Measurements from ENCODE around the gene PC. TPM values are rescaled to one million over a fixed set of nuclear protein-coding genes. Genes with fewer than 3 reads are reported as not detected.
A peak's percentile ranks its signal among the peaks of the same experiment; 100 is the strongest.
"Not testable (repeated sequence)": the region's sequence is repeated elsewhere in the genome, so short reads cannot be mapped to it uniquely, and the experiment has no call there.

PC gene
- 29.1 and 54.4 TPM in 2 replicates for total RNA-seq (2014; rRNA removed; shearing (Covaris generic))

- peak; percentile 100 for DNase-seq (ENCODE audit: low read depth)
Observed at GRCh38 chr11:66958232-66958955, at the start of gene PC. PC (minus strand) TSS chr11:66958383; CDS start chr11:66872159, 86,224 bp downstream.

GRCh38 chr11:67007126-67007525 lies 48.9 kb upstream of the PC start:
- DNase-seq (ENCODE audit: low read depth) = no peak

- peak; percentile 66 for DNase-seq (ENCODE audit: low read depth)
Observed at GRCh38 chr11:67006029-67006884, 48.1 kb upstream of the PC start.

GRCh38 chr11:67005200-67005599 lies 47.0 kb upstream of the PC start:
- DNase-seq (ENCODE audit: low read depth) = not testable (repeated sequence)

- no peak for DNase-seq (ENCODE audit: low read depth)
Observed at GRCh38 chr11:67002921-67003411, 44.8 kb upstream of the PC start.

GRCh38 chr11:67002297-67002913 lies 44.2 kb upstream of the PC start:
- no peak for DNase-seq (ENCODE audit: low read depth)

- DNase-seq (ENCODE audit: low read depth) = no peak
Observed at GRCh38 chr11:67001332-67001731, 43.1 kb upstream of the PC start.

GRCh38 chr11:66999555-66999954 lies 41.4 kb upstream of the PC start:
- no peak for DNase-seq (ENCODE audit: low read depth)

- peak; percentile 65 for DNase-seq (ENCODE audit: low read depth)
Observed at GRCh38 chr11:66996609-66997273, 38.6 kb upstream of the PC start.

GRCh38 chr11:66992041-66992440 lies 33.9 kb upstream of the PC start:
- DNase-seq (ENCODE audit: low read depth) = no peak

GRCh38 chr11:66989360-66989759 lies 31.2 kb upstream of the PC start:
- not testable (repeated sequence) for DNase-seq (ENCODE audit: low read depth)

GRCh38 chr11:66988741-66989140 lies 30.6 kb upstream of the PC start:
- DNase-seq (ENCODE audit: low read depth) = not testable (repeated sequence)

GRCh38 chr11:66987924-66988637 lies 29.9 kb upstream of the PC start:
- no peak for DNase-seq (ENCODE audit: low read depth)

GRCh38 chr11:66987158-66987620 lies 29.0 kb upstream of the PC start:
- no peak for DNase-seq (ENCODE audit: low read depth)

- DNase-seq (ENCODE audit: low read depth) = no peak
Observed at GRCh38 chr11:66986178-66986545, 28.0 kb upstream of the PC start.

- DNase-seq (ENCODE audit: low read depth) = no peak
Observed at GRCh38 chr11:66985508-66986177, 27.5 kb upstream of the PC start.

- no peak for DNase-seq (ENCODE audit: low read depth)
Observed at GRCh38 chr11:66983275-66983924, 25.2 kb upstream of the PC start.

- peak; percentile 98 for DNase-seq (ENCODE audit: low read depth)
Observed at GRCh38 chr11:66981976-66982578, 23.9 kb upstream of the PC start.

- peak; percentile 55 for DNase-seq (ENCODE audit: low read depth)
Observed at GRCh38 chr11:66979336-66979980, 21.3 kb upstream of the PC start.
